A549 (cell line): Measurements from ENCODE around the gene SOX13.

Experiments used
- CEBPB ChIP-seq, 2 experiments: fragments of >200 bp in 1 of 2; sonication (Bioruptor Twin) in 1 of 2; formaldehyde crosslinking in 1 of 2; IDR thresholded peaks; 2 replicates each; pipeline ENCODE4 v1.6.1; 2012 to 2016
- CHD2 ChIP-seq: fragments of 150-350 bp; IDR thresholded peaks from 2 replicates; pipeline ENCODE4 v1.6.1; 2014; ENCODE audit warnings: low read length; ENCODE audit not compliant: partially characterized antibody
- KDM5A ChIP-seq: fragments of 200-600 bp; sonication (generic); IDR thresholded peaks from 2 replicates; pipeline ENCODE4 v1.6.1; 2016; ENCODE audit warnings: antibody characterized with exemption, mild to moderate bottlenecking
- MAFK ChIP-seq: fragments of 450-650 bp; IDR thresholded peaks from 2 replicates; pipeline ENCODE4 v1.6.1; 2014; ENCODE audit not compliant: partially characterized antibody
- MAX ChIP-seq: IDR thresholded peaks from 2 replicates; pipeline ENCODE4 v1.6.1; 2012
- POLR2A ChIP-seq: IDR thresholded peaks from 2 replicates; pipeline ENCODE4 v1.6.1; 2012; ENCODE audit warnings: mild to moderate bottlenecking, low read length
- RFX5 ChIP-seq: fragments of 450-650 bp; IDR thresholded peaks from 2 replicates; pipeline ENCODE4 v1.7.1; 2014; ENCODE audit warnings: antibody characterized with exemption, mild to moderate bottlenecking, moderate library complexity
- SMC3 ChIP-seq: fragments of >200 bp; sonication (Bioruptor Twin); formaldehyde crosslinking; IDR thresholded peaks from 3 replicates; pipeline ENCODE4 v1.6.1; 2018; ENCODE audit warnings: inconsistent platforms
- SREBF2 ChIP-seq: fragments of 450-650 bp; IDR thresholded peaks from 2 replicates; pipeline ENCODE4 v1.6.1; 2014; ENCODE audit warnings: mild to moderate bottlenecking, moderate library complexity
- ZSCAN20 ChIP-seq: fragments of 250-450 bp; sonication (Bioruptor Pico); IDR thresholded peaks from 2 replicates; pipeline ENCODE4 v1.8.0; 2022; ENCODE audit warnings: mild to moderate bottlenecking, moderate library complexity
- TF ChIP-seq, protein P1 (sequence below): fragments of >200 bp; sonication (Bioruptor Twin); formaldehyde crosslinking; IDR thresholded peaks from 3 replicates; pipeline ENCODE4 v1.5.1; 2016

DNA sequence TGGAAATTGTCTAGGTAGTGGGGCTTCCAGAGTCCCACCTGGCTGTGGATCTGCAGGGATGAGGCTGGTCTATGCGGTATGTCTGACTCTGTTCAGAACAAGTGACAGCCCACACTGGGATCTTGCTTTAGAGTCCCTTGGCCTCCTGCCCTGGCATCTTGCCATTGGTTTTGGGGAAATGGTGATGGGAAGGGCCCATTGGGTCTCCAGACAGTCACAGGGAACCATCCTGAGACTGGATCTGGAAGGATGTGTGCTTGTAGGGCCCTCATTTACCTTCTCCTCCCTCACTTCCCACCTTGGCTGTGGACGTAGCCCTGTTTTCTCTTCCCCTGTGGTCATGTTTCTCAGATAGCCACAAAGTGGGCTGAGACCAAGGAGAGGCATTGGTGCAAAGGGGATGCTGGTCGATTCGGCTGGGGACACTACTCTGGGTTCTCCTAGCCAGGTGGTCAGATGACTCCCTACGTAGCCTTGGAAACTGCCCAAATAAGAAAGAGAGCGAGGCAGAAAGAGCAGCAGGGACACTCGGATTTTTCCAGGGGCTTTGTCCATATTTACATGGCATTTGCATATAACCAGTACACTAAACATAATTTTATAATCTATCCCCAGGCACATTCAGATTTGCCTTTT is 15.1 kb downstream of the SOX13 start:
- no peak for TF ChIP-seq POLR2A
- no peak for TF ChIP-seq MAX
- no peak for TF ChIP-seq MAFK
- TF ChIP-seq SREBF2, result no peak
- no peak for TF ChIP-seq CHD2
- TF ChIP-seq, protein P1, sequence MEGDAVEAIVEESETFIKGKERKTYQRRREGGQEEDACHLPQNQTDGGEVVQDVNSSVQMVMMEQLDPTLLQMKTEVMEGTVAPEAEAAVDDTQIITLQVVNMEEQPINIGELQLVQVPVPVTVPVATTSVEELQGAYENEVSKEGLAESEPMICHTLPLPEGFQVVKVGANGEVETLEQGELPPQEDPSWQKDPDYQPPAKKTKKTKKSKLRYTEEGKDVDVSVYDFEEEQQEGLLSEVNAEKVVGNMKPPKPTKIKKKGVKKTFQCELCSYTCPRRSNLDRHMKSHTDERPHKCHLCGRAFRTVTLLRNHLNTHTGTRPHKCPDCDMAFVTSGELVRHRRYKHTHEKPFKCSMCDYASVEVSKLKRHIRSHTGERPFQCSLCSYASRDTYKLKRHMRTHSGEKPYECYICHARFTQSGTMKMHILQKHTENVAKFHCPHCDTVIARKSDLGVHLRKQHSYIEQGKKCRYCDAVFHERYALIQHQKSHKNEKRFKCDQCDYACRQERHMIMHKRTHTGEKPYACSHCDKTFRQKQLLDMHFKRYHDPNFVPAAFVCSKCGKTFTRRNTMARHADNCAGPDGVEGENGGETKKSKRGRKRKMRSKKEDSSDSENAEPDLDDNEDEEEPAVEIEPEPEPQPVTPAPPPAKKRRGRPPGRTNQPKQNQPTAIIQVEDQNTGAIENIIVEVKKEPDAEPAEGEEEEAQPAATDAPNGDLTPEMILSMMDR, result no peak
- no peak for TF ChIP-seq CEBPB (IDR thresholded peaks at IDR 0.05)
- no peak for TF ChIP-seq SMC3
- no peak for TF ChIP-seq KDM5A
- TF ChIP-seq ZSCAN20 (CRISPR knock-in tag), result no peak
- TF ChIP-seq RFX5, result no peak
